HepG2 (cell line): Measurements from ENCODE around the gene NAPSA. TPM values are rescaled to one million over a fixed set of nuclear protein-coding genes. Genes with fewer than 3 reads are reported as not detected.

Experiments used
- ARID2 ChIP-seq: sonication (generic); formaldehyde crosslinking; IDR thresholded peaks from 2 replicates; pipeline ENCODE4 v1.8.1; 2022; ENCODE audit warnings: mild to moderate bottlenecking, missing genetic modification reagents, borderline replicate concordance
- ATF4 ChIP-seq, 2 experiments: fragments of 450-650 bp in 1 of 2; sonication (generic) in 1 of 2; formaldehyde crosslinking; IDR thresholded peaks; 2 replicates each; pipeline versions ENCODE4 v1.5.0 to v1.8.0; 2020 to 2022; ENCODE audit warnings: mild to moderate bottlenecking in 1 of 2, missing genetic modification reagents in 1 of 2
- CREB3 ChIP-seq: sonication (generic); formaldehyde crosslinking; IDR thresholded peaks from 2 replicates; pipeline ENCODE4 v1.5.0; 2020; ENCODE audit warnings: missing genetic modification reagents
- ELF3 ChIP-seq: IDR thresholded peaks from 2 replicates; pipeline ENCODE4 v1.6.1; 2016; ENCODE audit warnings: missing genetic modification reagents, missing compliant biosample characterization
- ELK4 ChIP-seq: sonication (generic); formaldehyde crosslinking; IDR thresholded peaks from 2 replicates; pipeline ENCODE4 v1.9.0; 2021; ENCODE audit warnings: missing genetic modification reagents, borderline replicate concordance
- GFI1 ChIP-seq: sonication (generic); formaldehyde crosslinking; IDR thresholded peaks from 2 replicates; pipeline ENCODE4 v1.5.0; 2020; ENCODE audit warnings: missing genetic modification reagents, mild to moderate bottlenecking, borderline replicate concordance
- HNRNPLL ChIP-seq: fragments of 200-400 bp; formaldehyde crosslinking; IDR thresholded peaks from 2 replicates; pipeline ENCODE4 v1.6.1; 2017; ENCODE audit warnings: mild to moderate bottlenecking, low read depth, low read length; ENCODE audit not compliant: poor library complexity, severe bottlenecking
- IRF1 ChIP-seq: sonication (generic); formaldehyde crosslinking; IDR thresholded peaks from 2 replicates; pipeline ENCODE4 v1.4.0; 2020; ENCODE audit warnings: low read depth, mild to moderate bottlenecking, missing genetic modification reagents
- PATZ1 ChIP-seq: sonication (generic); formaldehyde crosslinking; IDR thresholded peaks from 2 replicates; pipeline ENCODE4 v1.4.0; 2020; ENCODE audit warnings: missing genetic modification reagents
- REL ChIP-seq: sonication (generic); formaldehyde crosslinking; conservative IDR thresholded peaks from 2 replicates; pipeline ENCODE4 v1.8.0; 2022; ENCODE audit warnings: mild to moderate bottlenecking, missing genetic modification reagents, moderate library complexity
- TEF ChIP-seq: sonication (generic); formaldehyde crosslinking; IDR thresholded peaks from 2 replicates; pipeline ENCODE4 v1.5.0; 2020; ENCODE audit warnings: missing genetic modification reagents
- UBTF ChIP-seq: sonication (generic); formaldehyde crosslinking; IDR thresholded peaks from 2 replicates; pipeline ENCODE4 v1.4.0; 2020; ENCODE audit warnings: mild to moderate bottlenecking, missing genetic modification reagents
- ZBTB38 ChIP-seq: sonication (generic); formaldehyde crosslinking; IDR thresholded peaks from 2 replicates; pipeline ENCODE4 v1.5.1; 2020; ENCODE audit warnings: mild to moderate bottlenecking, missing genetic modification reagents
- ZNF451 ChIP-seq: sonication (generic); formaldehyde crosslinking; IDR thresholded peaks from 2 replicates; pipeline ENCODE4 v1.5.0; 2020; ENCODE audit warnings: mild to moderate bottlenecking, missing genetic modification reagents
- ZNF550 ChIP-seq: sonication (generic); formaldehyde crosslinking; IDR thresholded peaks from 2 replicates; pipeline ENCODE4 v1.4.0; 2020; ENCODE audit warnings: mild to moderate bottlenecking, missing genetic modification reagents, borderline replicate concordance
- ZNF605 ChIP-seq: sonication (generic); formaldehyde crosslinking; IDR thresholded peaks from 2 replicates; pipeline ENCODE4 v1.8.0; 2022; ENCODE audit warnings: mild to moderate bottlenecking, missing genetic modification reagents
- ZNF777 ChIP-seq: sonication (generic); formaldehyde crosslinking; IDR thresholded peaks from 2 replicates; pipeline ENCODE4 v1.4.0; 2020; ENCODE audit warnings: missing genetic modification reagents
- ZZZ3 ChIP-seq: sonication (generic); formaldehyde crosslinking; IDR thresholded peaks from 2 replicates; pipeline ENCODE4 v1.4.0; 2020; ENCODE audit warnings: missing genetic modification reagents, mild to moderate bottlenecking, borderline replicate concordance
- polyA plus RNA-seq, 8 experiments: library from polyadenylated mRNA; depleted of rRNA in 3 of 8; stranded (reverse) in 7 of 8; unstranded in 1 of 8; fragments of >200 nt; fragmentation: Illumina TruSeq in 4 of 8; extraction: Trizol in 4 of 8; gene quantifications; 2 replicates each; pipeline versions ENCODE4 v1.2.1 to v1.2.3, GENCODE V29; 2011 to 2016; ENCODE audit warnings: low read depth in 4 of 8, missing spikeins in 1 of 8, mixed read lengths in 1 of 8; ENCODE audit not compliant: insufficient read depth in 1 of 8
- total RNA-seq, 5 experiments: library from RNA; depleted of rRNA; stranded (reverse); fragments of >200 nt; fragmentation: Illumina TruSeq; extraction: Trizol; gene quantifications; 2 replicates each; pipeline ENCODE4 v1.2.3, GENCODE V29; 2016; ENCODE audit warnings: low read depth in 1 of 5

The NAPSA gene
- total and polyA plus RNA-seq, 2 of the 13 experiments (the other 11 are each of a cell fraction or from before 2014, with no cell fraction given) = not detected

- TF ChIP-seq ZBTB38 (CRISPR knock-in tag) (peak; percentile 85), ZZZ3 (CRISPR knock-in tag) (no peak), ELK4 (no peak), HNRNPLL (peak; percentile 49), UBTF (CRISPR knock-in tag) (peak; percentile 10; the same call in 1 of the 2 replicates), PATZ1 (CRISPR knock-in tag) (peak; percentile 41; the same call in 1 of the 2 replicates), ARID2 (0 out of 2 replicates have a peak, but pooled peaks have one; percentile 34), ELF3 (peak; percentile 34; the same call in 1 of the 2 replicates), ZNF777 (peak; percentile 1; the same call in 1 of the 2 replicates), TEF (CRISPR knock-in tag) (no peak), GFI1 (CRISPR knock-in tag) (no peak), ZNF605 (0 out of 2 replicates have a peak, but pooled peaks have one; percentile 4), ZNF451 (CRISPR knock-in tag) (no peak), REL (CRISPR knock-in tag) (0 out of 2 replicates have a peak, but pooled peaks have one; percentile 34), CREB3 (CRISPR knock-in tag) (no peak), ATF4 (CRISPR knock-in tag; IDR thresholded peaks at IDR 0.05) (no peak), ZNF550 (CRISPR knock-in tag) (no peak), IRF1 (CRISPR knock-in tag) (no peak)
These were observed 34.9 kb downstream of the NAPSA start (continued) for GRCh38 chr19:50330365-50331078.
